IMR-90 (cell line): ENCODE results near the gene SLC25A30. TPM values are rescaled to one million over a fixed set of nuclear protein-coding genes. Genes with fewer than 3 reads are reported as not detected.

ENCODE experiments used
- ATAC-seq: fragments of 200-7000 bp; cut with Tn5 transposase; 2 replicates; pipeline ENCODE4 v1.9.1; 2020; ENCODE audit warnings: low read depth, mild to moderate bottlenecking, moderate library complexity
- BruUV-seq: library from RNA; stranded (reverse); fragments of 400-500 nt; replicated peaks from 2 replicates; lab custom pipeline; 2021; lab: Mats Ljungman, UMichigan
- CTCF ChIA-PET: fragments of 300-600 bp; formaldehyde crosslinking; extraction: SDS; loops from one replicate; lab custom pipeline; 2021; ENCODE audit warnings: antibody characterized with exemption; lab: Yijun Ruan, JAX
- POLR2A ChIA-PET: fragments of 300-600 bp; sonication (Branson Sonifier 250); formaldehyde crosslinking; loops from one replicate; lab custom pipeline; 2022; ENCODE audit warnings: antibody characterized with exemption; ENCODE audit not compliant: unreplicated experiment; lab: Charles Lee
- DNase-seq: peaks from one replicate; pipeline ENCODE4 v3.0.0; 2013
- H2AFZ ChIP-seq: replicated peaks from 2 replicates; pipeline ENCODE3; 2013; ENCODE audit warnings: low read length, mild to moderate bottlenecking; ENCODE audit not compliant: poor library complexity
- H2AK5ac ChIP-seq: 2 replicates; pipeline ENCODE4 v1.6.1; 2013; ENCODE audit warnings: low read depth, low read length, inconsistent platforms
- H2AK9ac ChIP-seq: replicated peaks from 2 replicates; pipeline ENCODE3; 2013; ENCODE audit warnings: mild to moderate bottlenecking, low read depth, low read length, moderate library complexity; ENCODE audit not compliant: poor library complexity
- H2BK120ac ChIP-seq: 2 replicates; pipeline ENCODE4 v1.6.1; 2013; ENCODE audit warnings: low read depth, low read length, inconsistent platforms
- H2BK15ac ChIP-seq: 3 replicates; pipeline ENCODE4 v1.6.1; 2013; ENCODE audit warnings: low read depth, low read length, inconsistent platforms
- H2BK20ac ChIP-seq: 2 replicates; pipeline ENCODE4 v1.6.1; 2013; ENCODE audit warnings: low read depth, mild to moderate bottlenecking, inconsistent platforms, low read length, moderate library complexity
- H2BK5ac ChIP-seq: 2 replicates; pipeline ENCODE4 v1.6.1; 2013; ENCODE audit warnings: mild to moderate bottlenecking, low read depth, low read length, inconsistent platforms; ENCODE audit not compliant: poor library complexity, severe bottlenecking
- H3K14ac ChIP-seq: replicated peaks from 2 replicates; pipeline ENCODE4 v1.6.1; 2013; ENCODE audit warnings: low read depth, low read length, inconsistent platforms
- H3K18ac ChIP-seq: 2 replicates; pipeline ENCODE4 v1.6.1; 2013; ENCODE audit warnings: low read depth, low read length, control low read depth
- H3K23ac ChIP-seq: 2 replicates; pipeline ENCODE4 v1.6.1; 2013; ENCODE audit warnings: low read depth, low read length, inconsistent platforms
- H3K27ac ChIP-seq: 2 replicates; pipeline ENCODE4 v1.5.1; 2013; ENCODE audit warnings: mild to moderate bottlenecking, control low read depth, low read length; ENCODE audit not compliant: insufficient read depth
- H3K27me3 ChIP-seq: 2 replicates; pipeline ENCODE4 v1.6.1; 2013; ENCODE audit warnings: low read length; ENCODE audit not compliant: control insufficient read depth, insufficient read depth
- H3K36me3 ChIP-seq: 2 replicates; pipeline ENCODE4 v1.6.1; 2013; ENCODE audit warnings: low read length, mixed read lengths; ENCODE audit not compliant: control insufficient read depth, insufficient read depth
- H3K4ac ChIP-seq: 2 replicates; pipeline ENCODE4 v1.6.1; 2013; ENCODE audit warnings: low read depth, low read length, inconsistent platforms
- H3K4me1 ChIP-seq: 2 replicates; pipeline ENCODE4 v1.6.1; 2013; ENCODE audit warnings: low read length, mixed read lengths; ENCODE audit not compliant: control insufficient read depth, insufficient read depth
- H3K4me2 ChIP-seq: 2 replicates; pipeline ENCODE4 v1.6.1; 2013; ENCODE audit warnings: low read depth, mild to moderate bottlenecking, control low read depth, low read length, moderate library complexity
- H3K4me3 ChIP-seq: 2 replicates; pipeline ENCODE4 v1.5.1; 2013; ENCODE audit warnings: low read depth, mild to moderate bottlenecking, control low read depth, low read length, moderate library complexity; ENCODE audit not compliant: insufficient read depth
- H3K56ac ChIP-seq: 2 replicates; pipeline ENCODE4 v1.6.1; 2013; ENCODE audit warnings: low read length, inconsistent platforms; ENCODE audit not compliant: insufficient read depth; ENCODE audit errors: extremely low read depth
- H3K79me1 ChIP-seq, 2 experiments: 2 replicates each; pipeline ENCODE4 v1.6.1; 2013; ENCODE audit warnings: low read length in 2 of 2, inconsistent platforms in 1 of 2, low read depth in 1 of 2
- H3K9ac ChIP-seq: 2 replicates; pipeline ENCODE4 v1.6.1; 2013; ENCODE audit warnings: low read depth, low read length, control low read depth
- H3K9me1 ChIP-seq: 2 replicates; pipeline ENCODE4 v1.6.1; 2013; ENCODE audit warnings: low read length, inconsistent platforms; ENCODE audit not compliant: insufficient read depth
- H3K9me3 ChIP-seq: 2 replicates; pipeline ENCODE4 v1.6.1; 2013; ENCODE audit warnings: low read length; ENCODE audit not compliant: control insufficient read depth, insufficient read depth
- H4K20me1 ChIP-seq: 2 replicates; pipeline ENCODE4 v1.6.1; 2013; ENCODE audit warnings: low read length, inconsistent platforms; ENCODE audit not compliant: insufficient read depth
- H4K5ac ChIP-seq: 2 replicates; pipeline ENCODE4 v1.6.1; 2013; ENCODE audit warnings: mild to moderate bottlenecking, low read depth, low read length, control low read depth
- H4K8ac ChIP-seq, 2 experiments: 2 replicates each; pipeline ENCODE4 v1.6.1; 2013; ENCODE audit warnings: low read depth in 2 of 2, low read length in 2 of 2, control low read depth in 1 of 2, inconsistent platforms in 1 of 2
- H4K91ac ChIP-seq: 2 replicates; pipeline ENCODE4 v1.6.1; 2013; ENCODE audit warnings: low read depth, low read length, inconsistent platforms; ENCODE audit not compliant: insufficient read depth
- BHLHE40 ChIP-seq: fragments of 150-350 bp; IDR thresholded peaks from 2 replicates; pipeline ENCODE4 v1.6.1; 2016; ENCODE audit warnings: mild to moderate bottlenecking, low read depth, low read length
- CEBPB ChIP-seq: IDR thresholded peaks from 2 replicates; pipeline ENCODE4 v1.6.1; 2012; ENCODE audit warnings: low read depth, low read length, improper control_type of control experiment
- CHD1 ChIP-seq: IDR thresholded peaks from 2 replicates; pipeline ENCODE4 v1.6.1; 2012; ENCODE audit warnings: low read depth, low read length, improper control_type of control experiment
- FOS ChIP-seq: fragments of 150-350 bp; IDR thresholded peaks from 2 replicates; pipeline ENCODE4 v1.6.1; 2016; ENCODE audit warnings: low read depth, low read length
- MAFK ChIP-seq: IDR thresholded peaks from 2 replicates; pipeline ENCODE4 v1.6.1; 2012; ENCODE audit warnings: low read depth, low read length, improper control_type of control experiment
- MAZ ChIP-seq: IDR thresholded peaks from 2 replicates; pipeline ENCODE4 v1.6.1; 2012; ENCODE audit warnings: low read depth, mild to moderate bottlenecking, low read length, improper control_type of control experiment, moderate library complexity, borderline replicate concordance
- MXI1 ChIP-seq: IDR thresholded peaks from 2 replicates; pipeline ENCODE4 v1.6.1; 2012; ENCODE audit warnings: low read depth, mild to moderate bottlenecking, low read length, moderate library complexity, borderline replicate concordance
- NFE2L2 ChIP-seq: fragments of 150-350 bp; IDR thresholded peaks from 2 replicates; pipeline ENCODE4 v1.6.1; 2016; ENCODE audit warnings: low read depth, mild to moderate bottlenecking, low read length
- POLR2A ChIP-seq: IDR thresholded peaks from 2 replicates; pipeline ENCODE4 v1.6.1; 2012; ENCODE audit warnings: mild to moderate bottlenecking, low read depth, low read length
- RAD21 ChIP-seq: IDR thresholded peaks from 2 replicates; pipeline ENCODE4 v1.6.1; 2012; ENCODE audit warnings: low read length, improper control_type of control experiment
- RCOR1 ChIP-seq: IDR thresholded peaks from 2 replicates; pipeline ENCODE4 v1.6.1; 2012; ENCODE audit warnings: mild to moderate bottlenecking, low read length, improper control_type of control experiment; ENCODE audit not compliant: insufficient replicate concordance
- RFX5 ChIP-seq: IDR thresholded peaks from 2 replicates; pipeline ENCODE4 v1.8.0; 2012; ENCODE audit warnings: low read depth, mild to moderate bottlenecking, low read length, moderate library complexity
- SMC3 ChIP-seq: fragments of 150-350 bp; IDR thresholded peaks from 2 replicates; pipeline ENCODE4 v1.6.1; 2016; ENCODE audit warnings: low read depth, mild to moderate bottlenecking, antibody characterized with exemption, low read length, moderate library complexity
- WGBS, 2 experiments: methylation state at CpG; one replicate each; pipeline versions ENCODE4 v1.1.5 to v1.1.7; 2013; ENCODE audit warnings: missing lambda C conversion rate in 2 of 2; ENCODE audit not compliant: insufficient read length in 1 of 2; ENCODE audit errors: extremely low coverage in 2 of 2; 5-methylcytosine and 5-hydroxymethylcytosine counted together
- dilution Hi-C: fragments of 300-500 bp; cut with HindIII; formaldehyde crosslinking; loops from one replicate; pipeline ENCODE4 v1.14.3; 2018; ENCODE audit warnings: low sequenced_read_pairs; ENCODE audit not compliant: unreplicated experiment
- in situ Hi-C: fragments of 300-500 bp; cut with MboI; formaldehyde crosslinking; loops from 3 replicates; pipeline ENCODE4 v1.14.3; 2019; ENCODE audit warnings: low sequenced_read_pairs, inconsistent platforms, mixed read lengths
- intact Hi-C: fragments of 100-400 bp; cut with micrococcal nuclease; formaldehyde crosslinking; loops from 2 replicates; pipeline ENCODE4 v1.10.0; 2022
- polyA plus RNA-seq, 3 experiments: library from polyadenylated mRNA; depleted of rRNA; stranded (reverse); fragments of >200 nt; gene quantifications; 2 replicates each; pipeline ENCODE4 v1.2.3, GENCODE V29; 2012; ENCODE audit warnings: low replicate concordance in 1 of 3
- total RNA-seq: library from RNA; depleted of rRNA; stranded (reverse); fragments of >200 nt; gene quantifications from 2 replicates; pipeline ENCODE4 v1.2.3, GENCODE V29; 2012
- TF ChIP-seq, protein P1 (sequence below): fragments of 150-350 bp; IDR thresholded peaks from 2 replicates; pipeline ENCODE4 v1.6.1; 2016; ENCODE audit warnings: low read depth, mild to moderate bottlenecking, low read length, moderate library complexity, borderline replicate concordance
- TF ChIP-seq, protein P2 (sequence below): conservative IDR thresholded peaks from 2 replicates; pipeline ENCODE4 v1.5.1; 2012; ENCODE audit warnings: mild to moderate bottlenecking, low read depth, low read length, improper control_type of control experiment
- TF ChIP-seq, protein P3 (sequence below): fragments of 150-350 bp; IDR thresholded peaks from 2 replicates; pipeline ENCODE4 v1.6.1; 2017; ENCODE audit warnings: mild to moderate bottlenecking, antibody characterized with exemption, low read length, low read depth

The SLC25A30 gene
- total and polyA plus RNA-seq, 2 of the 4 experiments (the other 2 are of a cell fraction) = 9.9 to 19.4 TPM

DNA sequence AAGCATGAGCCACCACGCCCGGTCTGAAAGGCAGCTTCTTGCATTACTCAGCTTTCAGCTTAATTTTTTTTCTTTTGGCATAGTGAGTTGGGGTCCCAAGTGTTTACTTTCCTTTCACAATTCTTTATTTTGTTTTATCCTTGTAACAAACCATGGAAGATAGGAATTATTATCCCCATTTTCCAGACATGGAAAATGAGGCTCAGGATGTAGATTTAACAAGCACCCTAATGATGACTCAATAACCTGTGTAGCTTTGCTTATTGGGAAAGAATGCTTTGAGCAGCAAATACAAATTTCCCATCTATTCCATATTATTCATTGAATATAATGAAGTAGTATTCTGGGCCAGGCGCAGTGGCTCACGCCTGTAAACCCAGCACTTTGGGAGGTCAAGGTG is 33.1 kb upstream of the SLC25A30 start:
- DNase-seq (no peak), ATAC-seq (no peak)
- CTCF ChIA-PET = no interaction called here
- no TSS peak for BruUV-seq
- peaks cover 1% of the 10 kb centered on the region; the same call in 1 of the 2 replicates for H3K4me1 ChIP-seq
- TF ChIP-seq RFX5 = no peak
- TF ChIP-seq NFE2L2 = no peak
- TF ChIP-seq, protein P1, sequence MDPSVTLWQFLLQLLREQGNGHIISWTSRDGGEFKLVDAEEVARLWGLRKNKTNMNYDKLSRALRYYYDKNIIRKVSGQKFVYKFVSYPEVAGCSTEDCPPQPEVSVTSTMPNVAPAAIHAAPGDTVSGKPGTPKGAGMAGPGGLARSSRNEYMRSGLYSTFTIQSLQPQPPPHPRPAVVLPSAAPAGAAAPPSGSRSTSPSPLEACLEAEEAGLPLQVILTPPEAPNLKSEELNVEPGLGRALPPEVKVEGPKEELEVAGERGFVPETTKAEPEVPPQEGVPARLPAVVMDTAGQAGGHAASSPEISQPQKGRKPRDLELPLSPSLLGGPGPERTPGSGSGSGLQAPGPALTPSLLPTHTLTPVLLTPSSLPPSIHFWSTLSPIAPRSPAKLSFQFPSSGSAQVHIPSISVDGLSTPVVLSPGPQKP = no peak
- no peak for TF ChIP-seq RAD21
- TF ChIP-seq MAZ = no peak
- no peak for TF ChIP-seq MXI1
- no peak for TF ChIP-seq MAFK
- no peak for TF ChIP-seq BHLHE40
- TF ChIP-seq SMC3 = no peak
- TF ChIP-seq FOS = no peak
- TF ChIP-seq, protein P2, sequence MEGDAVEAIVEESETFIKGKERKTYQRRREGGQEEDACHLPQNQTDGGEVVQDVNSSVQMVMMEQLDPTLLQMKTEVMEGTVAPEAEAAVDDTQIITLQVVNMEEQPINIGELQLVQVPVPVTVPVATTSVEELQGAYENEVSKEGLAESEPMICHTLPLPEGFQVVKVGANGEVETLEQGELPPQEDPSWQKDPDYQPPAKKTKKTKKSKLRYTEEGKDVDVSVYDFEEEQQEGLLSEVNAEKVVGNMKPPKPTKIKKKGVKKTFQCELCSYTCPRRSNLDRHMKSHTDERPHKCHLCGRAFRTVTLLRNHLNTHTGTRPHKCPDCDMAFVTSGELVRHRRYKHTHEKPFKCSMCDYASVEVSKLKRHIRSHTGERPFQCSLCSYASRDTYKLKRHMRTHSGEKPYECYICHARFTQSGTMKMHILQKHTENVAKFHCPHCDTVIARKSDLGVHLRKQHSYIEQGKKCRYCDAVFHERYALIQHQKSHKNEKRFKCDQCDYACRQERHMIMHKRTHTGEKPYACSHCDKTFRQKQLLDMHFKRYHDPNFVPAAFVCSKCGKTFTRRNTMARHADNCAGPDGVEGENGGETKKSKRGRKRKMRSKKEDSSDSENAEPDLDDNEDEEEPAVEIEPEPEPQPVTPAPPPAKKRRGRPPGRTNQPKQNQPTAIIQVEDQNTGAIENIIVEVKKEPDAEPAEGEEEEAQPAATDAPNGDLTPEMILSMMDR = no peak
- TF ChIP-seq POLR2A = no peak
- no peak for TF ChIP-seq RCOR1
- TF ChIP-seq CHD1 = no peak
- TF ChIP-seq CEBPB = no peak
- TF ChIP-seq, protein P3, sequence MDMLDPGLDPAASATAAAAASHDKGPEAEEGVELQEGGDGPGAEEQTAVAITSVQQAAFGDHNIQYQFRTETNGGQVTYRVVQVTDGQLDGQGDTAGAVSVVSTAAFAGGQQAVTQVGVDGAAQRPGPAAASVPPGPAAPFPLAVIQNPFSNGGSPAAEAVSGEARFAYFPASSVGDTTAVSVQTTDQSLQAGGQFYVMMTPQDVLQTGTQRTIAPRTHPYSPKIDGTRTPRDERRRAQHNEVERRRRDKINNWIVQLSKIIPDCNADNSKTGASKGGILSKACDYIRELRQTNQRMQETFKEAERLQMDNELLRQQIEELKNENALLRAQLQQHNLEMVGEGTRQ = no peak
- no peak overlapping the region for H3K56ac ChIP-seq
- in situ Hi-C loops = no loop called here
- no peak overlapping the region for H3K18ac ChIP-seq
- H3K9ac ChIP-seq = no peak overlapping the region
- H2AK5ac ChIP-seq = no peak overlapping the region
- no peak overlapping the region for H4K8ac ChIP-seq
- POLR2A ChIA-PET = no interaction called here
- intact Hi-C loops = no loop called here
- dilution Hi-C loops = no loop called here
- no CpG with 5 or more reads among the region's 4 CpGs for WGBS, 2 experiments
- no peak overlapping the region for H3K23ac ChIP-seq
- H2BK120ac ChIP-seq = no peak overlapping the region
- H2BK15ac ChIP-seq = no peak overlapping the region
- no peak overlapping the region for H3K27ac ChIP-seq
- H2AK9ac ChIP-seq = no peak overlapping the region
- H3K36me3 ChIP-seq = no peaks in the 10 kb centered on the region
- no peak overlapping the region for H3K14ac ChIP-seq
- no peak overlapping the region for H2BK20ac ChIP-seq
- no peak overlapping the region for H4K91ac ChIP-seq
- H2AFZ ChIP-seq = no peak overlapping the region
- H3K4me3 ChIP-seq = no peak overlapping the region
- H2BK5ac ChIP-seq = no peak overlapping the region
- H3K4ac ChIP-seq = no peak overlapping the region
- no peak overlapping the region for H4K5ac ChIP-seq
- H3K27me3 ChIP-seq = peaks cover 5% of the 10 kb centered on the region
- H3K4me2 ChIP-seq = no peak overlapping the region
- no peaks in the 10 kb centered on the region for H3K9me1 ChIP-seq
- no peaks in the 10 kb centered on the region for H4K20me1 ChIP-seq
- H3K9me3 ChIP-seq = no peaks in the 10 kb centered on the region
- no peaks in the 10 kb centered on the region for H3K79me1 ChIP-seq
